ENCODE data around the gene PSMD10.

The PSMD10 gene

DNA sequence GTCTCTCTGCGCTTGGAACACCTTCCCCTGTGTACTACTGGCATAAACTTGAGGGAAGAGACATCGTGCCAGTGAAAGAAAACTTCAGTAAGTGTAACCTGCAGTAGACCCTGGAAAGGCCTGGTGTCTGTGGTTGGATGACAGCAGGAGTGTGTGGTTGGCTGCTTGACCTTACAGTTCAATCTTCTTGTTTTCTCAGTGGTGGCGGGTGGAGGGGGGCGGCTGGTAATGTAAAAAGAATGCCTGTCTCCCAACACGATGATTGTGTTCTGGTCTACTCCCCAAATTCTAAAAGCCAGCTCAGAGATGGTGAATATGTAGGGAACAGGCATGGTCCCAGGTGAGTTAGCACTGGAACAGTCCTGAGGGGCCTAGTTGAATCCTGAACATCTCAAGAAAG, 18.6 kb downstream of the PSMD10 start:
- DNase-seq: no peak

DNA sequence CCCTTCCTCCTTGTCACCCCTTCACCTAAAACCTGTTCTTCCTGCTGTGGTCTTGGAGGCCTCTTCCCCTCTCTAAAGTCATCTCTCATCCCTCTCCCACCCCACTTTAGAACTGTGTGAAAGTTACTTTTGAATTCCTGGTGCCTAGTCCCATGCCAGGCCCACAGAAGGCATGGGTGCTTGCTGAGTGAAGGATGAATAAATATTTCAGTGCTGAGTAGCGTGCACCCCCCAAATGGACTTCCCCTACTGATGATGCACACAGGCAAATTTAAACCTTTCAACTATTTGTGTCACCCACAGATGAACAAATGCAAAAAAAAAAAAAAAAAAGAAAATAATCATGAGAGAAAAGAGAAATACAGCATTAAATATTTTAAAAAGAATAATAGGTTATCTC, 19.8 kb downstream of the PSMD10 start:
- no peak for DNase-seq

DNA sequence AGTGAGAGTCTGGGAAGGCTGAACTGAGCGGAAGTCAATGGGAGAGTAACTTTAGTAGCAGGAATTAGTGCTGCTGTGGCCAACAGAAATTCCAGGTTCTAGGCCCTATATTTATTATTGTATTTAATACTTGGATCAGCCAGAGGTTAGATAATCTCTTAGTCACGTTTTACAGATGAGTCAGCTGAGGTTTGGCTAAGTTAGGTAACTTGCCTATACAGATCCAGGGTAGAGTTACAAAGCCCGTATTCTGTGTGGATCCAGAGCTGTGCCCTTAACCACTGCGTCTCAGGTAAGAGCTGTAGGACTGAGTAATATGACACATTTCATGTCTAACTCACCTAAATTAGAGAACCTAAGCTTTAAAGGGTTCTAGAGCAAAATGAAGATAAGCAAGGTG, 20.5 kb downstream of the PSMD10 start:
- DNase-seq: no peak

DNA sequence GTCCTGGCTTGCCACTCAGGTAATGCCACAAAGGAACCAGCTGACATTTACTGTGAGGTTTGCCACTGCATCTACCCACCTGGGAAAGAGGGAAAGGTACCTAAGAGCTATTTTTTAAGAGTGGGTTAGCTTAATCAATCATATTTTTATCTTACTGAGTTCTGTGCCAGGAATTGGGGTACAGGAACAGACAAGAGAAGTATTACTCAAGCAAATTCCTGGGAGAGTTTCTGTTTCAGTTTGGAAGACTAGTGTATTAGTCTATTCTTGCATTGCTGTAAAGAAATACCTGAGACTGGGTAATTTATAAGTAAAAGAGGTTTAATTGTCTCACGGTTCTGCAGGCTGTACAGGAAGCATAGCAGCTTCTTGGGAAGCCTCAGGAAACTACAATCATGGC, 23.2 kb downstream of the PSMD10 start:
- no peak for DNase-seq

DNA sequence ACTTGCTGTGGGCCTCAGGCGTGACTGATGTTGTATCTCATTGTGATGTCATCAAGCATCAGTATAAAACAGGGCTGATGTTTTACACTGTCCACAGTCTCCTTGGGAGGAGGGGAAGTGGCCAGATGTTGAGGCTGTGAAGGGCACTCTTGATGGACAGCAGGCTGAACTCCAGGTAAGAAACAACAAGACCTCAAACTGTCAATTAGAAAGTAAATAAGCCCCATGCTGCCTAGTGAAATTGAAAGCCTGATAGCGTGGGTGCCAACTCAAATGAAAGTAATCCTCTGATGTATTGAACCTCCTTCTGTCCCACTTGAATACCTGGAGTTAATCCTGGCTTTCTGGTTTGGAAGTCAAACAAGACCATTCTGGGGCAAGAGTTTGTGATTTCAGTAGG, 26.7 kb downstream of the PSMD10 start:
- DNase-seq: no peak

DNA sequence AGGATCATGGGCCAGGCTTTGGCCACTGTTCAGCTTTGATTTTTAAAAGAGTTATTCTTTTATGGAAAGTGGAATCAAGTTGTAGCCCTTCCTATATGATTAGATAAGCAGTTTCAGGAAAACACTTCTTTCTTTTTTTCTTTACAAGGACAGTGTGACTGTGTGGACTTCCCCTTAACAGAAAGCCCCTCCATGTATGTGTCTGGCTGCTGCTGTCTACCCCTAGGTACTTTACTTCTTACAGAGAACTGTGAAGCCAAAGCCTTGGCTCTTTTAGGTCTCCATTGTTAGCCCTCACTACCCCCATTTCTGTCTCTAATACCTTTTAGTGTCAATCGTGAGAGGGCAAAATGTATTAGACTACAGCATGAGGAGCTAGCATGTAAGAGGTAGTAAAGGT, 27.3 kb downstream of the PSMD10 start:
- DNase-seq: no peak

DNA sequence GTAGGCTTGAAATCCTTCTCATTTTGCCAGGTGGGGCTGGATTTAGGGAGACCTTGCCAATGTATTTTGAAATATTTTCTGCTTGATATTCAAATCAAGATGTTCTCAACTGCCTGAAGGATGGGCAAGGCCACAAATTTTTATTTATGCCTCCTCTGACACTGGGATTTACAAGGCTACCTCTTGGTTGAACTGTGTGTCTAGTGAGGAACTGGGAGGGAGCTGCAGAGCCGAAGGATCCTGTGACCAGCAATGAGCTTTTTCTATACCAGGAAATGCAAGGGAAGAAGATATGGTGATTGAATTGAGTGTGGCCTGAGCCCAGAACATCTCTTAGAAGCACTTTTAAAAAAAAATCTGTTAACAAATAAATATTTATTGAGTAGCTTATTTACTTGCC, 31.5 kb downstream of the PSMD10 start:
- no peak for DNase-seq

DNA sequence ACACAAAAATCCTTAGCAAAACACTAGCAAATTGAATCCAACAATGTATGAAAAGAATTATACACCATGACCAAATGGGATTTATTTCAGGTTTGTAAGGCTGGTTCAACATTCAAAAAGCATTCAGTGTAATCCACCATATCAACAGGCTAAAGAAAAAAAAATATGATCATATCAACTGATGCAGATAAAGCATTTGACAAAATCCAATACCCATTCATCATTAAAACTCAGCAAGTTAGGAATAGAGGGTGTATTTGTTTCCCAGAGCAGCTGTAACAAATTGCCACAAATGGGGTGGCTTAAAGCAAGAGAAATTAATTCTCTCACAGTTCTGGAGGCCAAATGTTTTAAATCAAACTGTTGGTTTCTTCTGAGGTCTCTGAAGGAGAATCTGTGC, 35.8 kb downstream of the PSMD10 start:
- no peak for DNase-seq

DNA sequence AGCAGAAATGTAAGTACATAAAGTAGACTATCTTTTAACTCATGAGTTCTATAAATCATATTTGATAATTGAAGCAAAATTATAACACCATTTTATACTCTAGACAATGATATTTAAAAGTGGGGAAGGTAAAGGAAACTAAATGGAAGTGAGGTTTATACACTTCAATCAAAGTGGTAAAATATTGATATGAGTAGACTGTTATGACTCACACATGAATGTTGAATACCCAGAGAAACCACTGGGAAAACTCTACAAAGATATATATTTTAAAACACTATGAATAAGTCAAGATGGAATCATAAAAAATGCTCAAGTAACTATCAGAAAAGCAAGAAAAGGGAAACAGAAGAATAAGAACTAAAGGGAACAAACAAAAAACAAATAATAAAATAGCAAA, 38.1 kb downstream of the PSMD10 start:
- DNase-seq: no peak

DNA sequence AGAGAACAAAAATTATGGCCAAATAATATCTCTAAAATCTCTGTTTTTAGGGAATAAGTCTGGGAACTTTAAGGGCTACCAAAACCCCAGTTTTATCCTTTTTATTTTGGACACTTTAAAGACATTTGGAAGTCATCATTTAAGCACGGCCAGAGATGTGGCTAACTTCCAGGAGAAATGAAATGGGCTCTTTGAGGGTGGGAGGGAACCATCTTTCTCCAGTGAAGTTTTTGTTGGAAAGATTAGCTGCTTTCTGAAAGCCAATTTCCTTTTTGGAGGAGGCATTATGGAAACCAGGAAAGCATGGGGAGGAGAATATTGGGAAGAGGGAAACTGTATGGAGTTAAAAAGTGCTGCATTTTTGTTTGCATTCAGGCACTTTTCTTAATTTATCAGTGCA, 41.7 kb downstream of the PSMD10 start:
- DNase-seq: no peak

DNA sequence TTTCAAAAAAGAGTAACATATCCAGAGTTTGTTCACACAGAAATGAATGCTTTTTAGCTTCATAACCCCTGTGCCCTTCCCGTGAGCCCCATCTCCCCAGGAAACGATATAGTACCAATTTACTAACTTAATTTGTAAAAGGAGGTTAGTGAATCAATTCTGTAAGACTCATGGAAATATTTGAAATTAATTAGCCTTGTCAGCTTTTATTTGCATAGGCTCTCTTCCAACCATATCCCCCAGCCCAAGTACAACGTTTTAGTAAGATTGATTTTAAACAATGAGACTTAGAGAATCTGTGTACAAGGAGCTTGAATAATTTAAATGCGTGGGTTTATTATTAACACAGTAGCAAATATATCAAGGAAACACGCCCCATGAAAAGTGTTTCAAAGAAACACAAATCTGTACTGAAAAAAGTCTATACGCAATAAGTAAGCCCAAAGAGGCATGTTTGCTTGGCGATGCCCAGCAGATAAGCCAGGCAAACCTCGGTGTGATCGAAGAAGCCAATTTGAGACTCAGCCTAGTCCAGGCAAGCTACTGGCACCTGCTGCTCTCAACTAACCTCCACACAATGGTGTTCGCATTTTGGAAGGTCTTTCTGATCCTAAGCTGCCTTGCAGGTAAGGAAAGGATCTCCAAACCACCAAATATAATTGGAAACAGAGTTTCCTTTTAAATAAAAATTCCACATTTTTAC, 46.6 kb downstream of the PSMD10 start, which contains the start of gene VSIG1:
TSS of gene VSIG1 (plus strand) at position 512 of the 703 bp plus-strand sequence. CDS start at position 578, 66 bp downstream.
- no peak for DNase-seq

DNA sequence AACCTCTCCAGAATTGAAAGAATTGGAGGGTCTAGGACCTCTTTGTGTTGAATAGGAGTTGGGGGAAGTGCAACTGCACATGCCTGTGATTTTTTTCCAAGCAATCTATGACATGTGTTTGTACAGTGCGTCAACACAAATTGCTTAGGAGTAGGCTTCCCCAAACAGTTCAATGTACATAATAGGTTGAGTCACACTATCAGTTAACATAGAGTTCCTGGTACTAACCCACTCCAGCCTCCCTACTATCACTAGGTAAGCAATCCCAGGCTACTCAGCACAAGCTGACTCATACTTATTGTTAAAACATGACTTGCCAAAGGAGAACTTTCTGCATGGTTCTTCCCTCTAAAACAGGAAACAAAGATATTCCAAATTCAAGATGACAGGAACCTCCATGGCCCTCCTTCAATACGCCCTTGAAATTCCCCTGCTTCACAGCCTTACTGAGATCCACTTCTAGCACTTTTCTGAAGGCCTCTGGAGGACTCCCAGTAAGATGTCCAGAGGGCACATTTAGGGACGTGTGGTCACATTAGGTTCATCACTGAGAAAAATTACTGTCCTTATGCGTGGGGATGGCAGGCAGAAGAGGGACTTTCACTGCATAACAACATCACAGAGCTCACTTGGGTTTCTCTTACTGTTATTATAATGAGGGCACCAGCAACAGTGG, 54.9 kb downstream of the PSMD10 start:
- DNase-seq: no peak

DNA sequence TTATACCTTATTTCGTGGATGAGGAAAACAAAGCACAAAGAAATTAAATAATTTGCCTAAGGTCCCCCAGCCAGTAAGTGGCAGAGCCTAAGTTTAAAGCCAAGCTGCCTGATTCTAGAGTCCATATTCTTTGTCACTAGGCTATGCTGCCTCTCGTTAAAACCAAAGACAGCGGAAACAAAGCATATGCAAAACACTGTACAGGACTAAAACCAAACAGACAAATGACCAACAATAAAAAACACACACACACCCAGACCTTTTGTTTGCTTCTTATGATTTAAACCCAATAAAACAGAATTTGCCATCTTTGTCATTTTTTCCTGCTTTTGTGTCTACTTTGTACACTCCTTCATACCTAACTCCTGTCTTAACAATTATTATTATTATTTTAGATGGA, 56.6 kb downstream of the PSMD10 start:
- DNase-seq: no peak
